ENCODE data around the gene THRB.

DNA sequence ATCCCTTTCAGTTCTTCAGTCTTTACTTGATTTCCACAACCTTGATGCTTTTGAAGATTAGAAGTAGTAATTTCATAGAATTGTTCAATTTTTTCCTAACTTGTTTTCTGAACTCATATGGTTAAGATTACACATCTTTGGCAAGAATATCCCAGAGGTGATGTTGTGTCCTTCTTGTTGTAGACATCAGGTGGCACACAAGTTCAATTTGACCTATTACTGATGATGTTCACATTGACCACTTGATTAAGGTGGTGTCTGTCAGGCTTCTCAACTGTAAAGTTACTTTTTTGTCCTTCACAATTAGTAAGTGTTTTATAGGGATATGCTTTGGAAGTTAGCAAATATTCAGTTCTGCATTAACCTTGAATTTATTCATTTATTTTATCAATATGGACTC, 34.6 kb upstream of the THRB start:
- TF ChIP-seq POLR2AphosphoS5 (IDR thresholded peaks at IDR 0.05; ENCODE audit: borderline replicate concordance, low read depth, low read length) (no peak), EZH2 (IDR thresholded peaks at IDR 0.05) (no peak)
